Measurements from ENCODE around the gene RASGRP2.

The RASGRP2 gene

GRCh38 chr11:64681171-64681570 lies 62.8 kb downstream of the RASGRP2 start:
- no peak overlapping the region for H3K27ac ChIP-seq (ENCODE audit: low read depth, low read length)
- no peak overlapping the region for H2AK5ac ChIP-seq (ENCODE audit: low read length)
- no peak overlapping the region for H3K4ac ChIP-seq (ENCODE audit: low read depth, low read length)
- H3K9me3 ChIP-seq (ENCODE audit: insufficient read depth, low read depth, low read length), result no peaks in the 10 kb centered on the region
- no peak overlapping the region for H3K18ac ChIP-seq (ENCODE audit: low read length)
- H3K14ac ChIP-seq (ENCODE audit: low read length), result no peak overlapping the region
- no peak overlapping the region for H4K91ac ChIP-seq (ENCODE audit: low read depth, low read length)
- no peak overlapping the region for H3K4me3 ChIP-seq (ENCODE audit: low read depth, low read length)
- H2BK120ac ChIP-seq (ENCODE audit: insufficient read depth, low read length, poor library complexity), result no peak overlapping the region
- no peak overlapping the region for H3K23ac ChIP-seq (ENCODE audit: low read length)
- no peak overlapping the region for H3K9ac ChIP-seq (ENCODE audit: low read length)
- H3K27me3 ChIP-seq (ENCODE audit: insufficient read depth, low read length), result no peaks in the 10 kb centered on the region
- no peaks in the 10 kb centered on the region for H3K79me1 ChIP-seq (ENCODE audit: low read length)
- no CpG with 5 or more reads among the region's 4 CpGs for WGBS (ENCODE audit: extremely low coverage, insufficient coverage, insufficient read length)
- no peak for DNase-seq
- no peaks in the 10 kb centered on the region for H3K4me1 ChIP-seq (ENCODE audit: control insufficient read depth in 1 of 2, insufficient read depth in 2 of 2, low read length in 2 of 2)
- H4K8ac ChIP-seq (ENCODE audit: low read depth, low read length), result no peak overlapping the region
- H2AFZ ChIP-seq (ENCODE audit: insufficient read depth, low read length, poor library complexity), result no peak overlapping the region
- no peak overlapping the region for H3K4me2 ChIP-seq (ENCODE audit: low read length)
- no peak overlapping the region for H4K12ac ChIP-seq (ENCODE audit: low read depth, low read length)
- no peak overlapping the region for H2BK12ac ChIP-seq (ENCODE audit: low read length)
- no peak overlapping the region for H2BK5ac ChIP-seq (ENCODE audit: low read depth, low read length, poor library complexity)
- no peaks in the 10 kb centered on the region for H3K79me2 ChIP-seq (ENCODE audit: control insufficient read depth, insufficient read depth, low read length, poor library complexity)
- no peaks in the 10 kb centered on the region for H3K36me3 ChIP-seq (ENCODE audit: control insufficient read depth in 1 of 2, insufficient read depth in 2 of 2, low read length in 2 of 2)

- H2BK120ac ChIP-seq (ENCODE audit: insufficient read depth, low read length, poor library complexity), result no peak overlapping the region
- DNase-seq, result no peak
- H3K4me2 ChIP-seq (ENCODE audit: low read length), result no peak overlapping the region
- no peak overlapping the region for H2BK12ac ChIP-seq (ENCODE audit: low read length)
- no peaks in the 10 kb centered on the region for H3K79me1 ChIP-seq (ENCODE audit: low read length)
- H3K4me1 ChIP-seq (ENCODE audit: control insufficient read depth in 1 of 2, insufficient read depth in 2 of 2, low read length in 2 of 2), result no peaks in the 10 kb centered on the region
- H4K8ac ChIP-seq (ENCODE audit: low read depth, low read length), result no peak overlapping the region
- H3K14ac ChIP-seq (ENCODE audit: low read length), result no peak overlapping the region
- WGBS (ENCODE audit: extremely low coverage, insufficient coverage, insufficient read length), result no CpG with 5 or more reads among the region's 2 CpGs
- H4K12ac ChIP-seq (ENCODE audit: low read depth, low read length), result no peak overlapping the region
- H2BK5ac ChIP-seq (ENCODE audit: low read depth, low read length, poor library complexity), result no peak overlapping the region
- H3K79me2 ChIP-seq (ENCODE audit: control insufficient read depth, insufficient read depth, low read length, poor library complexity), result no peaks in the 10 kb centered on the region
- no peak overlapping the region for H3K27ac ChIP-seq (ENCODE audit: low read depth, low read length)
- H2AK5ac ChIP-seq (ENCODE audit: low read length), result no peak overlapping the region
- H3K23ac ChIP-seq (ENCODE audit: low read length), result no peak overlapping the region
- H4K91ac ChIP-seq (ENCODE audit: low read depth, low read length), result no peak overlapping the region
- H3K27me3 ChIP-seq (ENCODE audit: insufficient read depth, low read length), result no peaks in the 10 kb centered on the region
- H2AFZ ChIP-seq (ENCODE audit: insufficient read depth, low read length, poor library complexity), result no peak overlapping the region
- no peak overlapping the region for H3K9ac ChIP-seq (ENCODE audit: low read length)
- no peak overlapping the region for H3K18ac ChIP-seq (ENCODE audit: low read length)
- H3K36me3 ChIP-seq (ENCODE audit: control insufficient read depth in 1 of 2, insufficient read depth in 2 of 2, low read length in 2 of 2), result no peaks in the 10 kb centered on the region
- H3K4me3 ChIP-seq (ENCODE audit: low read depth, low read length), result no peak overlapping the region
- no peaks in the 10 kb centered on the region for H3K9me3 ChIP-seq (ENCODE audit: insufficient read depth, low read depth, low read length)
- H3K4ac ChIP-seq (ENCODE audit: low read depth, low read length), result no peak overlapping the region
Observed at GRCh38 chr11:64679846-64680245, 64.1 kb downstream of the RASGRP2 start.

GRCh38 chr11:64677441-64678023 lies 66.4 kb downstream of the RASGRP2 start:
- Histone ChIP-seq H2AK5ac (ENCODE audit: low read length) (no peak overlapping the region), H2BK12ac (ENCODE audit: low read length) (no peak overlapping the region), H3K27ac (ENCODE audit: low read depth, low read length) (no peak overlapping the region), H4K12ac (ENCODE audit: low read depth, low read length) (no peak overlapping the region), H3K9ac (ENCODE audit: low read length) (no peak overlapping the region), H3K79me2 (ENCODE audit: control insufficient read depth, insufficient read depth, low read length, poor library complexity) (no peaks in the 10 kb centered on the region), H4K8ac (ENCODE audit: low read depth, low read length) (no peak overlapping the region), H4K91ac (ENCODE audit: low read depth, low read length) (no peak overlapping the region), H2AFZ (ENCODE audit: insufficient read depth, low read length, poor library complexity) (no peak overlapping the region), H3K27me3 (ENCODE audit: insufficient read depth, low read length) (peaks cover under 1% of the 10 kb centered on the region), H2BK120ac (ENCODE audit: insufficient read depth, low read length, poor library complexity) (no peak overlapping the region), H3K18ac (ENCODE audit: low read length) (no peak overlapping the region), H3K9me3 (ENCODE audit: insufficient read depth, low read depth, low read length) (no peaks in the 10 kb centered on the region), H3K79me1 (ENCODE audit: low read length) (no peaks in the 10 kb centered on the region), H3K36me3 (ENCODE audit: control insufficient read depth in 1 of 2, insufficient read depth in 2 of 2, low read length in 2 of 2) (no peaks in the 10 kb centered on the region), H3K4ac (ENCODE audit: low read depth, low read length) (no peak overlapping the region), H3K14ac (ENCODE audit: low read length) (no peak overlapping the region), H3K4me3 (ENCODE audit: low read depth, low read length) (no peak overlapping the region), H2BK5ac (ENCODE audit: low read depth, low read length, poor library complexity) (no peak overlapping the region), H3K4me2 (ENCODE audit: low read length) (no peak overlapping the region), H3K4me1 (ENCODE audit: control insufficient read depth in 1 of 2, insufficient read depth in 2 of 2, low read length in 2 of 2) (no peaks in the 10 kb centered on the region), H3K23ac (ENCODE audit: low read length) (peak overlapping the region; percentile 73)
- DNase-seq, result no peak
- WGBS (ENCODE audit: extremely low coverage, insufficient coverage, insufficient read length), result no CpG with 5 or more reads among the region's 6 CpGs
